ENCODE data around the gene LRR1.
"Not testable (repeated sequence)": the region's sequence is repeated elsewhere in the genome, so short reads cannot be mapped to it uniquely, and the experiment has no call there.

The LRR1 gene

GRCh38 chr14:49623941-49624839, 25.4 kb downstream of the LRR1 start:
- DNase-seq (ENCODE audit: low spot score), result no peak

GRCh38 chr14:49633640-49634546, 35.2 kb downstream of the LRR1 start:
- DNase-seq (ENCODE audit: low spot score), result peak; percentile 95

GRCh38 chr14:49634547-49635334, 36.0 kb downstream of the LRR1 start, which contains the start of gene DNAAF2:
DNAAF2 (minus strand) TSS chr14:49635244; CDS start chr14:49635149, 95 bp downstream.
- peak; percentile 41 for DNase-seq (ENCODE audit: low spot score)

- DNase-seq (ENCODE audit: low spot score), result no peak
Measured at GRCh38 chr14:49636866-49637265, 38.1 kb downstream of the LRR1 start.

- no peak for DNase-seq (ENCODE audit: low spot score)
Measured at GRCh38 chr14:49637534-49638078, 38.9 kb downstream of the LRR1 start.

- DNase-seq (ENCODE audit: low spot score), result no peak
Measured at GRCh38 chr14:49640540-49641417, 42.0 kb downstream of the LRR1 start.

- no peak for DNase-seq (ENCODE audit: low spot score)
Measured at GRCh38 chr14:49641697-49642129, 43.0 kb downstream of the LRR1 start.

- DNase-seq (ENCODE audit: low spot score), result no peak
Measured at GRCh38 chr14:49642163-49642562, 43.4 kb downstream of the LRR1 start.

GRCh38 chr14:49653508-49653907, 54.8 kb downstream of the LRR1 start:
- no peak for DNase-seq (ENCODE audit: low spot score)

- DNase-seq (ENCODE audit: low spot score), result no peak
Measured at GRCh38 chr14:49654511-49654910, 55.8 kb downstream of the LRR1 start.

- not testable (repeated sequence) for DNase-seq (ENCODE audit: low spot score)
Measured at GRCh38 chr14:49657500-49657899, 58.8 kb downstream of the LRR1 start.

- DNase-seq (ENCODE audit: low spot score), result no peak
Measured at GRCh38 chr14:49659526-49660455, 61.1 kb downstream of the LRR1 start.

All from putamen (tissue), 1 donor.